IMR-90 (cell line): Measurements from ENCODE around the gene NPR3. TPM values are rescaled to one million over a fixed set of nuclear protein-coding genes. Genes with fewer than 3 reads are reported as not detected.

ENCODE experiments used
- ATAC-seq: fragments of 200-7000 bp; cut with Tn5 transposase; 2 replicates; pipeline ENCODE4 v1.9.1; 2020; ENCODE audit warnings: low read depth, mild to moderate bottlenecking, moderate library complexity
- BruUV-seq: library from RNA; stranded (reverse); fragments of 400-500 nt; replicated peaks from 2 replicates; lab custom pipeline; 2021; lab: Mats Ljungman, UMichigan
- CTCF ChIA-PET: fragments of 300-600 bp; formaldehyde crosslinking; extraction: SDS; loops from one replicate; lab custom pipeline; 2021; ENCODE audit warnings: antibody characterized with exemption; lab: Yijun Ruan, JAX
- POLR2A ChIA-PET: fragments of 300-600 bp; sonication (Branson Sonifier 250); formaldehyde crosslinking; loops from one replicate; lab custom pipeline; 2022; ENCODE audit warnings: antibody characterized with exemption; ENCODE audit not compliant: unreplicated experiment; lab: Charles Lee
- DNase-seq: peaks from one replicate; pipeline ENCODE4 v3.0.0; 2013
- H2AFZ ChIP-seq: replicated peaks from 2 replicates; pipeline ENCODE3; 2013; ENCODE audit warnings: low read length, mild to moderate bottlenecking; ENCODE audit not compliant: poor library complexity
- H2AK5ac ChIP-seq: 2 replicates; pipeline ENCODE4 v1.6.1; 2013; ENCODE audit warnings: low read depth, low read length, inconsistent platforms
- H2AK9ac ChIP-seq: replicated peaks from 2 replicates; pipeline ENCODE3; 2013; ENCODE audit warnings: mild to moderate bottlenecking, low read depth, low read length, moderate library complexity; ENCODE audit not compliant: poor library complexity
- H2BK120ac ChIP-seq: 2 replicates; pipeline ENCODE4 v1.6.1; 2013; ENCODE audit warnings: low read depth, low read length, inconsistent platforms
- H2BK15ac ChIP-seq: 3 replicates; pipeline ENCODE4 v1.6.1; 2013; ENCODE audit warnings: low read depth, low read length, inconsistent platforms
- H2BK20ac ChIP-seq: 2 replicates; pipeline ENCODE4 v1.6.1; 2013; ENCODE audit warnings: low read depth, mild to moderate bottlenecking, inconsistent platforms, low read length, moderate library complexity
- H2BK5ac ChIP-seq: 2 replicates; pipeline ENCODE4 v1.6.1; 2013; ENCODE audit warnings: mild to moderate bottlenecking, low read depth, low read length, inconsistent platforms; ENCODE audit not compliant: poor library complexity, severe bottlenecking
- H3K14ac ChIP-seq: replicated peaks from 2 replicates; pipeline ENCODE4 v1.6.1; 2013; ENCODE audit warnings: low read depth, low read length, inconsistent platforms
- H3K18ac ChIP-seq: 2 replicates; pipeline ENCODE4 v1.6.1; 2013; ENCODE audit warnings: low read depth, low read length, control low read depth
- H3K23ac ChIP-seq: 2 replicates; pipeline ENCODE4 v1.6.1; 2013; ENCODE audit warnings: low read depth, low read length, inconsistent platforms
- H3K27ac ChIP-seq: 2 replicates; pipeline ENCODE4 v1.5.1; 2013; ENCODE audit warnings: mild to moderate bottlenecking, control low read depth, low read length; ENCODE audit not compliant: insufficient read depth
- H3K27me3 ChIP-seq: 2 replicates; pipeline ENCODE4 v1.6.1; 2013; ENCODE audit warnings: low read length; ENCODE audit not compliant: control insufficient read depth, insufficient read depth
- H3K36me3 ChIP-seq: 2 replicates; pipeline ENCODE4 v1.6.1; 2013; ENCODE audit warnings: low read length, mixed read lengths; ENCODE audit not compliant: control insufficient read depth, insufficient read depth
- H3K4ac ChIP-seq: 2 replicates; pipeline ENCODE4 v1.6.1; 2013; ENCODE audit warnings: low read depth, low read length, inconsistent platforms
- H3K4me1 ChIP-seq: 2 replicates; pipeline ENCODE4 v1.6.1; 2013; ENCODE audit warnings: low read length, mixed read lengths; ENCODE audit not compliant: control insufficient read depth, insufficient read depth
- H3K4me2 ChIP-seq: 2 replicates; pipeline ENCODE4 v1.6.1; 2013; ENCODE audit warnings: low read depth, mild to moderate bottlenecking, control low read depth, low read length, moderate library complexity
- H3K4me3 ChIP-seq: 2 replicates; pipeline ENCODE4 v1.5.1; 2013; ENCODE audit warnings: low read depth, mild to moderate bottlenecking, control low read depth, low read length, moderate library complexity; ENCODE audit not compliant: insufficient read depth
- H3K56ac ChIP-seq: 2 replicates; pipeline ENCODE4 v1.6.1; 2013; ENCODE audit warnings: low read length, inconsistent platforms; ENCODE audit not compliant: insufficient read depth; ENCODE audit errors: extremely low read depth
- H3K79me1 ChIP-seq, 2 experiments: 2 replicates each; pipeline ENCODE4 v1.6.1; 2013; ENCODE audit warnings: low read length in 2 of 2, inconsistent platforms in 1 of 2, low read depth in 1 of 2
- H3K9ac ChIP-seq: 2 replicates; pipeline ENCODE4 v1.6.1; 2013; ENCODE audit warnings: low read depth, low read length, control low read depth
- H3K9me1 ChIP-seq: 2 replicates; pipeline ENCODE4 v1.6.1; 2013; ENCODE audit warnings: low read length, inconsistent platforms; ENCODE audit not compliant: insufficient read depth
- H3K9me3 ChIP-seq: 2 replicates; pipeline ENCODE4 v1.6.1; 2013; ENCODE audit warnings: low read length; ENCODE audit not compliant: control insufficient read depth, insufficient read depth
- H4K20me1 ChIP-seq: 2 replicates; pipeline ENCODE4 v1.6.1; 2013; ENCODE audit warnings: low read length, inconsistent platforms; ENCODE audit not compliant: insufficient read depth
- H4K5ac ChIP-seq: 2 replicates; pipeline ENCODE4 v1.6.1; 2013; ENCODE audit warnings: mild to moderate bottlenecking, low read depth, low read length, control low read depth
- H4K8ac ChIP-seq, 2 experiments: 2 replicates each; pipeline ENCODE4 v1.6.1; 2013; ENCODE audit warnings: low read depth in 2 of 2, low read length in 2 of 2, control low read depth in 1 of 2, inconsistent platforms in 1 of 2
- H4K91ac ChIP-seq: 2 replicates; pipeline ENCODE4 v1.6.1; 2013; ENCODE audit warnings: low read depth, low read length, inconsistent platforms; ENCODE audit not compliant: insufficient read depth
- BHLHE40 ChIP-seq: fragments of 150-350 bp; IDR thresholded peaks from 2 replicates; pipeline ENCODE4 v1.6.1; 2016; ENCODE audit warnings: mild to moderate bottlenecking, low read depth, low read length
- CEBPB ChIP-seq: IDR thresholded peaks from 2 replicates; pipeline ENCODE4 v1.6.1; 2012; ENCODE audit warnings: low read depth, low read length, improper control_type of control experiment
- CHD1 ChIP-seq: IDR thresholded peaks from 2 replicates; pipeline ENCODE4 v1.6.1; 2012; ENCODE audit warnings: low read depth, low read length, improper control_type of control experiment
- FOS ChIP-seq: fragments of 150-350 bp; IDR thresholded peaks from 2 replicates; pipeline ENCODE4 v1.6.1; 2016; ENCODE audit warnings: low read depth, low read length
- MAFK ChIP-seq: IDR thresholded peaks from 2 replicates; pipeline ENCODE4 v1.6.1; 2012; ENCODE audit warnings: low read depth, low read length, improper control_type of control experiment
- MAZ ChIP-seq: IDR thresholded peaks from 2 replicates; pipeline ENCODE4 v1.6.1; 2012; ENCODE audit warnings: low read depth, mild to moderate bottlenecking, low read length, improper control_type of control experiment, moderate library complexity, borderline replicate concordance
- MXI1 ChIP-seq: IDR thresholded peaks from 2 replicates; pipeline ENCODE4 v1.6.1; 2012; ENCODE audit warnings: low read depth, mild to moderate bottlenecking, low read length, moderate library complexity, borderline replicate concordance
- NFE2L2 ChIP-seq: fragments of 150-350 bp; IDR thresholded peaks from 2 replicates; pipeline ENCODE4 v1.6.1; 2016; ENCODE audit warnings: low read depth, mild to moderate bottlenecking, low read length
- POLR2A ChIP-seq: IDR thresholded peaks from 2 replicates; pipeline ENCODE4 v1.6.1; 2012; ENCODE audit warnings: mild to moderate bottlenecking, low read depth, low read length
- RAD21 ChIP-seq: IDR thresholded peaks from 2 replicates; pipeline ENCODE4 v1.6.1; 2012; ENCODE audit warnings: low read length, improper control_type of control experiment
- RCOR1 ChIP-seq: IDR thresholded peaks from 2 replicates; pipeline ENCODE4 v1.6.1; 2012; ENCODE audit warnings: mild to moderate bottlenecking, low read length, improper control_type of control experiment; ENCODE audit not compliant: insufficient replicate concordance
- RFX5 ChIP-seq: IDR thresholded peaks from 2 replicates; pipeline ENCODE4 v1.8.0; 2012; ENCODE audit warnings: low read depth, mild to moderate bottlenecking, low read length, moderate library complexity
- SMC3 ChIP-seq: fragments of 150-350 bp; IDR thresholded peaks from 2 replicates; pipeline ENCODE4 v1.6.1; 2016; ENCODE audit warnings: low read depth, mild to moderate bottlenecking, antibody characterized with exemption, low read length, moderate library complexity
- WGBS, 2 experiments: methylation state at CpG; one replicate each; pipeline versions ENCODE4 v1.1.5 to v1.1.7; 2013; ENCODE audit warnings: missing lambda C conversion rate in 2 of 2; ENCODE audit not compliant: insufficient read length in 1 of 2; ENCODE audit errors: extremely low coverage in 2 of 2; 5-methylcytosine and 5-hydroxymethylcytosine counted together
- dilution Hi-C: fragments of 300-500 bp; cut with HindIII; formaldehyde crosslinking; loops from one replicate; pipeline ENCODE4 v1.14.3; 2018; ENCODE audit warnings: low sequenced_read_pairs; ENCODE audit not compliant: unreplicated experiment
- in situ Hi-C: fragments of 300-500 bp; cut with MboI; formaldehyde crosslinking; loops from 3 replicates; pipeline ENCODE4 v1.14.3; 2019; ENCODE audit warnings: low sequenced_read_pairs, inconsistent platforms, mixed read lengths
- intact Hi-C: fragments of 100-400 bp; cut with micrococcal nuclease; formaldehyde crosslinking; loops from 2 replicates; pipeline ENCODE4 v1.10.0; 2022
- polyA plus RNA-seq, 3 experiments: library from polyadenylated mRNA; depleted of rRNA; stranded (reverse); fragments of >200 nt; gene quantifications; 2 replicates each; pipeline ENCODE4 v1.2.3, GENCODE V29; 2012; ENCODE audit warnings: low replicate concordance in 1 of 3
- total RNA-seq: library from RNA; depleted of rRNA; stranded (reverse); fragments of >200 nt; gene quantifications from 2 replicates; pipeline ENCODE4 v1.2.3, GENCODE V29; 2012
- TF ChIP-seq, protein P1 (sequence below): fragments of 150-350 bp; IDR thresholded peaks from 2 replicates; pipeline ENCODE4 v1.6.1; 2016; ENCODE audit warnings: low read depth, mild to moderate bottlenecking, low read length, moderate library complexity, borderline replicate concordance
- TF ChIP-seq, protein P2 (sequence below): conservative IDR thresholded peaks from 2 replicates; pipeline ENCODE4 v1.5.1; 2012; ENCODE audit warnings: mild to moderate bottlenecking, low read depth, low read length, improper control_type of control experiment
- TF ChIP-seq, protein P3 (sequence below): fragments of 150-350 bp; IDR thresholded peaks from 2 replicates; pipeline ENCODE4 v1.6.1; 2017; ENCODE audit warnings: mild to moderate bottlenecking, antibody characterized with exemption, low read length, low read depth

NPR3 gene
- total and polyA plus RNA-seq, 2 of the 4 experiments (the other 2 are of a cell fraction) = 24.6 to 88.2 TPM

DNA sequence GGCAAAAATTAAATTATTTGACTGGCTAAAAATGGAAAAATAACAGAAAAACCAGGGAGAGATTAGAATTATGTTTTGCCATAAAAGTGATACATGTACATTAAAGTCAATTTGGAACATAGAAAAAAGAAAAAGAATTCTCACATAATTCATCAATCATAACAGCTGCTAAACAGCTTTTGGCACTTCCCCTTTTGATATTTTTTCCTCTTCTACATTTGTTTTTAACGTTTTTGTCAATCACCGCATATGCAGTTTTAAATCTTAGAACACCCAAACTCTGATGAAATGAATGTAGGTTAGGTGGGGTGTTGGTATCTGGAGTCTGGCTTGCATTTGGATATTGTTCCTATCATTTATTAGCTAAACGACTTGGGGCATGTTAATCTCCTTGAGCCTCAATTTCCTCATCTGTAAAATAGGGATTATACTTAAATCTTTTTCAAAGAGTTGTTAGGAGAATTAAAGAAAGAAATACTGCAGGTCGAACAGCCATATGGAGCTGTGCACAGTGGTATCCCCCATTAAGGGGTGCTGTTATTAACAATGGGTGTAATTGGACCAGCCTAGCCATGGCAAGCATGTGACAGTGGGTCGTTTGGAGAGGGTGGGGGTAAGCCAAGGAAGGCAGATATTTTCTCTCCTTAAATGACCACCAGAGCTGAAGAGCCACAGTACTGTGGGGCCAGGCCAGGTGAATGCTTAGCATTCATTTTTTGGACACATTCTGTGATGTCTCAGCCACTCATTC, 22.6 kb downstream of the NPR3 start:
- dilution Hi-C loops = no loop called here
- in situ Hi-C loops = no loop called here
- Histone ChIP-seq H4K5ac (no peak overlapping the region), H4K20me1 (no peaks in the 10 kb centered on the region), H4K91ac (no peak overlapping the region), H2AFZ (no peak overlapping the region), H3K9me1 (peaks cover 3% of the 10 kb centered on the region), H2BK5ac (no peak overlapping the region), H3K27me3 (no peaks in the 10 kb centered on the region), H3K4ac (no peak overlapping the region), H3K4me1 (no peaks in the 10 kb centered on the region), H2BK20ac (no peak overlapping the region), H3K14ac (no peak overlapping the region), H3K9ac (no peak overlapping the region), H4K8ac (no peak overlapping the region), H3K23ac (no peak overlapping the region), H2AK5ac (no peak overlapping the region), H3K56ac (no peak overlapping the region), H3K4me2 (no peak overlapping the region), H3K9me3 (no peaks in the 10 kb centered on the region), H2BK120ac (no peak overlapping the region), H2BK15ac (no peak overlapping the region), H3K4me3 (no peak overlapping the region), H3K36me3 (peaks cover 8% of the 10 kb centered on the region), H2AK9ac (no peak overlapping the region), H3K79me1 (peaks cover 0 to 17% of the 10 kb centered on the region in 2 experiments; a peak in 2 of 4 replicates), H3K27ac (no peak overlapping the region), H3K18ac (no peak overlapping the region)
- BruUV-seq = no TSS peak
- no CpG with 5 or more reads among the region's 5 CpGs for WGBS, 2 experiments
- DNase-seq (no peak), ATAC-seq (no peak)
- intact Hi-C loops = no loop called here
- CTCF ChIA-PET = no interaction called here
- POLR2A ChIA-PET = no interaction called here
- TF ChIP-seq MXI1 (no peak), SMC3 (no peak), CEBPB (no peak), MAFK (no peak), BHLHE40 (no peak), RFX5 (no peak), POLR2A (no peak), NFE2L2 (no peak), FOS (no peak), MAZ (no peak), CHD1 (no peak), RCOR1 (no peak), RAD21 (no peak)
- TF ChIP-seq, protein P1, sequence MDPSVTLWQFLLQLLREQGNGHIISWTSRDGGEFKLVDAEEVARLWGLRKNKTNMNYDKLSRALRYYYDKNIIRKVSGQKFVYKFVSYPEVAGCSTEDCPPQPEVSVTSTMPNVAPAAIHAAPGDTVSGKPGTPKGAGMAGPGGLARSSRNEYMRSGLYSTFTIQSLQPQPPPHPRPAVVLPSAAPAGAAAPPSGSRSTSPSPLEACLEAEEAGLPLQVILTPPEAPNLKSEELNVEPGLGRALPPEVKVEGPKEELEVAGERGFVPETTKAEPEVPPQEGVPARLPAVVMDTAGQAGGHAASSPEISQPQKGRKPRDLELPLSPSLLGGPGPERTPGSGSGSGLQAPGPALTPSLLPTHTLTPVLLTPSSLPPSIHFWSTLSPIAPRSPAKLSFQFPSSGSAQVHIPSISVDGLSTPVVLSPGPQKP = no peak
- TF ChIP-seq, protein P2, sequence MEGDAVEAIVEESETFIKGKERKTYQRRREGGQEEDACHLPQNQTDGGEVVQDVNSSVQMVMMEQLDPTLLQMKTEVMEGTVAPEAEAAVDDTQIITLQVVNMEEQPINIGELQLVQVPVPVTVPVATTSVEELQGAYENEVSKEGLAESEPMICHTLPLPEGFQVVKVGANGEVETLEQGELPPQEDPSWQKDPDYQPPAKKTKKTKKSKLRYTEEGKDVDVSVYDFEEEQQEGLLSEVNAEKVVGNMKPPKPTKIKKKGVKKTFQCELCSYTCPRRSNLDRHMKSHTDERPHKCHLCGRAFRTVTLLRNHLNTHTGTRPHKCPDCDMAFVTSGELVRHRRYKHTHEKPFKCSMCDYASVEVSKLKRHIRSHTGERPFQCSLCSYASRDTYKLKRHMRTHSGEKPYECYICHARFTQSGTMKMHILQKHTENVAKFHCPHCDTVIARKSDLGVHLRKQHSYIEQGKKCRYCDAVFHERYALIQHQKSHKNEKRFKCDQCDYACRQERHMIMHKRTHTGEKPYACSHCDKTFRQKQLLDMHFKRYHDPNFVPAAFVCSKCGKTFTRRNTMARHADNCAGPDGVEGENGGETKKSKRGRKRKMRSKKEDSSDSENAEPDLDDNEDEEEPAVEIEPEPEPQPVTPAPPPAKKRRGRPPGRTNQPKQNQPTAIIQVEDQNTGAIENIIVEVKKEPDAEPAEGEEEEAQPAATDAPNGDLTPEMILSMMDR = no peak
- TF ChIP-seq, protein P3, sequence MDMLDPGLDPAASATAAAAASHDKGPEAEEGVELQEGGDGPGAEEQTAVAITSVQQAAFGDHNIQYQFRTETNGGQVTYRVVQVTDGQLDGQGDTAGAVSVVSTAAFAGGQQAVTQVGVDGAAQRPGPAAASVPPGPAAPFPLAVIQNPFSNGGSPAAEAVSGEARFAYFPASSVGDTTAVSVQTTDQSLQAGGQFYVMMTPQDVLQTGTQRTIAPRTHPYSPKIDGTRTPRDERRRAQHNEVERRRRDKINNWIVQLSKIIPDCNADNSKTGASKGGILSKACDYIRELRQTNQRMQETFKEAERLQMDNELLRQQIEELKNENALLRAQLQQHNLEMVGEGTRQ = no peak
